Fibroblast of the conjunctiva (primary cell): Measurements from ENCODE around the gene AKNA.

Source experiments
- DNase-seq: peaks from one replicate; pipeline ENCODE4 v3.0.0-alpha.2; 2010; ENCODE audit warnings: low read depth

The AKNA gene

GRCh38 chr9:114362394-114362793 is 25.4 kb downstream of the AKNA start:
- DNase-seq, result no peak

GRCh38 chr9:114361542-114361941 is 26.2 kb downstream of the AKNA start:
- DNase-seq, result no peak

- DNase-seq, result no peak
Observed at GRCh38 chr9:114359801-114360200, 28.0 kb downstream of the AKNA start.

- DNase-seq, result no peak
Observed at GRCh38 chr9:114357911-114358328, 29.9 kb downstream of the AKNA start.

- no peak for DNase-seq
Observed at GRCh38 chr9:114357360-114357759, 30.4 kb downstream of the AKNA start.

- no peak for DNase-seq
Observed at GRCh38 chr9:114356792-114357191, 31.0 kb downstream of the AKNA start.

- DNase-seq, result no peak
Observed at GRCh38 chr9:114355821-114356220, 32.0 kb downstream of the AKNA start.

- DNase-seq, result no peak
Observed at GRCh38 chr9:114351932-114352331, 35.9 kb downstream of the AKNA start.

- DNase-seq, result no peak
Observed at GRCh38 chr9:114350636-114351401, 37.0 kb downstream of the AKNA start.

GRCh38 chr9:114349713-114350480 is 37.9 kb downstream of the AKNA start:
- no peak for DNase-seq

- peak; percentile 97 for DNase-seq
Observed at GRCh38 chr9:114348906-114349482, 38.8 kb downstream of the AKNA start.

- no peak for DNase-seq
Observed at GRCh38 chr9:114348261-114348905, 39.4 kb downstream of the AKNA start.

- no peak for DNase-seq
Observed at GRCh38 chr9:114347675-114348074, 40.1 kb downstream of the AKNA start.

GRCh38 chr9:114346146-114346545 is 41.6 kb downstream of the AKNA start:
- no peak for DNase-seq

- DNase-seq, result no peak
Observed at GRCh38 chr9:114345493-114346065, 42.2 kb downstream of the AKNA start.

GRCh38 chr9:114344692-114345091 is 43.1 kb downstream of the AKNA start:
- no peak for DNase-seq

GRCh38 chr9:114344188-114344566 is 43.6 kb downstream of the AKNA start:
- no peak for DNase-seq

GRCh38 chr9:114343471-114344187 is 44.2 kb downstream of the AKNA start:
- no peak for DNase-seq

- DNase-seq, result no peak
Observed at GRCh38 chr9:114342755-114343440, 44.9 kb downstream of the AKNA start.

GRCh38 chr9:114341991-114342390 is 45.8 kb downstream of the AKNA start:
- DNase-seq, result no peak
